Ascending aorta (tissue), 2 donors: ENCODE data around the gene PRKAR1B. TPM values are rescaled to one million over a fixed set of nuclear protein-coding genes. Genes with fewer than 3 reads are reported as not detected.

Experiments
- DNase-seq, 2 donors: peaks; one replicate each; pipeline ENCODE4 v3.0.0-alpha.2; 2019; ENCODE audit warnings: low spot score in 2 of 2
- H3K27ac ChIP-seq, 2 donors: fragments of 200-600 bp; sonication (generic); one replicate each; pipeline ENCODE4 v1.5.1; 2016 to 2017; ENCODE audit warnings: mild to moderate bottlenecking in 1 of 2
- H3K27me3 ChIP-seq: fragments of 200-600 bp; sonication (generic); one replicate; pipeline ENCODE4 v1.5.1; 2017
- H3K36me3 ChIP-seq, 2 donors: fragments of 200-600 bp; sonication (generic); one replicate each; pipeline ENCODE4 v1.5.1; 2016
- H3K4me1 ChIP-seq, 2 donors: fragments of 200-600 bp; sonication (generic); one replicate each; pipeline ENCODE4 v1.5.1; 2016 to 2017; ENCODE audit warnings: mild to moderate bottlenecking in 1 of 2
- H3K4me3 ChIP-seq, 2 donors: fragments of 200-600 bp; sonication (generic); one replicate each; pipeline ENCODE4 v1.5.1; 2016 to 2017; ENCODE audit warnings: mild to moderate bottlenecking in 1 of 2
- H3K9me3 ChIP-seq, 2 donors: fragments of 200-600 bp; sonication (generic); one replicate each; pipeline ENCODE4 v1.5.1; 2016
- intact Hi-C: fragments of 100-400 bp; cut with DNase I; formaldehyde crosslinking; loops from one replicate; pipeline ENCODE4 v1.15.1; 2023
- total RNA-seq: library from RNA; depleted of rRNA; stranded (reverse); fragments of >200 nt; gene quantifications from one replicate; pipeline ENCODE4 v1.1.0, GENCODE V29; 2016
- TF ChIP-seq, protein P1 (sequence below), 3 experiments: fragments of 200-600 bp in 2 of 3; fragments of 450-650 bp in 1 of 3; sonication (generic) in 2 of 3; IDR thresholded peaks; one replicate each; pipeline ENCODE4 v1.5.1; 2016 to 2019; ENCODE audit warnings: antibody characterized with exemption in 3 of 3, mild to moderate bottlenecking in 1 of 3, moderate library complexity in 1 of 3

Gene PRKAR1B
- total RNA-seq, 1 donor from 2014 or later, result 13.0 TPM

DNA sequence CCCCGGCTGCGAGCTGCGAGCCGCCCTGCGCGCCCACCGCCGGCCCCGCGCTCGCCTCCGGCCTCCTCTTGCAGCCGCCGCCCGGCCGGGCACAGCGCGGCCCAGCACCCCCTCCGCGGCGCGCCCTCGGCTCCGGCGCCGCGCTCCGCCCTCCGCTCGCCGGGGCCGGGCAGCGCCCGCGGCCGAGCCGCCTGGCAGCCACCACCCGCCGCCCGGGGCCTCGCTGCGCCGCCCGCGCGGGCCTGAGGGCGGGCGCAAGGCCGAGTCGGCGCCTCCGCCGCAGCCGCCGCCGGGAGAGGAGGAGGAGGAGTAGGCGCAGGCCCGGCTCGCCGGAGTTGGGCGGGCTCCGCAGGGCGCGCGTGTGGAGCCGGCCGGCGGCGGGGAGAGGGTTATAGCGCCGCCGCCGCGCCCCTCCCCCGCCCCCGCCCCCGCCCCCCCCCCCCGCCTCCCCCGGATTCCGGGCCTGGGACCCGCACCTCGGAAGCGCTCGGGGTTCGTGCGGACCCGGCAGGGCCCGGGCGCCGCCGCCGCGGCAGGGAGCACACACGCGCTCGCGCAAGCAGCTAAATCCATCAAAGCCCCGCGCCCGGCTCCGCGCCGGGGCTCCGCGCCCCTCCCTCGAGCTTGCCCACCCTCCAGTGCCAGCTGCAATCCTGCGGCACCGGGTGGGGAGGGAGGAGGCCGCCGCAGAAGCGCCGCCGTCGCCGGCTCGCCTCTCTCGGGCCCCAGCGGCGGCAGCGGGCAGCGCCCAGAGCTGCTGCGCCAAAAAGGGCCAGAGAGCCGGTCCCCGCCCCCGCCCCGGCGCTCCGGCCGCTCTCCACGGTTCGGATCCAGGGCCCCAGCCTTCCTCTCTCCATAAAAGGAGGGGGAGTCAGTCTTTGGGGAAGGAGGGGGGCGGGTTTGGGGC is 207.3 kb downstream of the PRKAR1B start, which contains the start of gene PDGFA:
TSS of gene PDGFA (minus strand) at position 363 of the 907 bp plus-strand sequence. CDS start 845 bp downstream, outside the sequence.
- peaks cover 18 to 39% of the 10 kb centered on the region in 2 donors for H3K4me1 ChIP-seq
- H3K9me3 ChIP-seq, result peaks cover 2 to 5% of the 10 kb centered on the region in 2 donors
- no peak for DNase-seq
- H3K27me3 ChIP-seq, result no peaks in the 10 kb centered on the region
- peak within 1 kb of the TSS; percentile 97 to 98 for H3K27ac ChIP-seq
- H3K4me3 ChIP-seq, result peak within 1 kb of the TSS; percentile 77 to 83
- TF ChIP-seq, protein P1, sequence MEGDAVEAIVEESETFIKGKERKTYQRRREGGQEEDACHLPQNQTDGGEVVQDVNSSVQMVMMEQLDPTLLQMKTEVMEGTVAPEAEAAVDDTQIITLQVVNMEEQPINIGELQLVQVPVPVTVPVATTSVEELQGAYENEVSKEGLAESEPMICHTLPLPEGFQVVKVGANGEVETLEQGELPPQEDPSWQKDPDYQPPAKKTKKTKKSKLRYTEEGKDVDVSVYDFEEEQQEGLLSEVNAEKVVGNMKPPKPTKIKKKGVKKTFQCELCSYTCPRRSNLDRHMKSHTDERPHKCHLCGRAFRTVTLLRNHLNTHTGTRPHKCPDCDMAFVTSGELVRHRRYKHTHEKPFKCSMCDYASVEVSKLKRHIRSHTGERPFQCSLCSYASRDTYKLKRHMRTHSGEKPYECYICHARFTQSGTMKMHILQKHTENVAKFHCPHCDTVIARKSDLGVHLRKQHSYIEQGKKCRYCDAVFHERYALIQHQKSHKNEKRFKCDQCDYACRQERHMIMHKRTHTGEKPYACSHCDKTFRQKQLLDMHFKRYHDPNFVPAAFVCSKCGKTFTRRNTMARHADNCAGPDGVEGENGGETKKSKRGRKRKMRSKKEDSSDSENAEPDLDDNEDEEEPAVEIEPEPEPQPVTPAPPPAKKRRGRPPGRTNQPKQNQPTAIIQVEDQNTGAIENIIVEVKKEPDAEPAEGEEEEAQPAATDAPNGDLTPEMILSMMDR (IDR thresholded peaks at IDR 0.05), result peak in 2 of 3 experiments; percentile 14 to 55
- H3K36me3 ChIP-seq, result peaks cover 0 to 3% of the 10 kb centered on the region in 2 donors
- intact Hi-C loops, result loop anchor here (1.0 to 10.0 kb wide), 4 partner anchors 38 to 287 kb away; no protein-coding TSS in a partner anchor

DNA sequence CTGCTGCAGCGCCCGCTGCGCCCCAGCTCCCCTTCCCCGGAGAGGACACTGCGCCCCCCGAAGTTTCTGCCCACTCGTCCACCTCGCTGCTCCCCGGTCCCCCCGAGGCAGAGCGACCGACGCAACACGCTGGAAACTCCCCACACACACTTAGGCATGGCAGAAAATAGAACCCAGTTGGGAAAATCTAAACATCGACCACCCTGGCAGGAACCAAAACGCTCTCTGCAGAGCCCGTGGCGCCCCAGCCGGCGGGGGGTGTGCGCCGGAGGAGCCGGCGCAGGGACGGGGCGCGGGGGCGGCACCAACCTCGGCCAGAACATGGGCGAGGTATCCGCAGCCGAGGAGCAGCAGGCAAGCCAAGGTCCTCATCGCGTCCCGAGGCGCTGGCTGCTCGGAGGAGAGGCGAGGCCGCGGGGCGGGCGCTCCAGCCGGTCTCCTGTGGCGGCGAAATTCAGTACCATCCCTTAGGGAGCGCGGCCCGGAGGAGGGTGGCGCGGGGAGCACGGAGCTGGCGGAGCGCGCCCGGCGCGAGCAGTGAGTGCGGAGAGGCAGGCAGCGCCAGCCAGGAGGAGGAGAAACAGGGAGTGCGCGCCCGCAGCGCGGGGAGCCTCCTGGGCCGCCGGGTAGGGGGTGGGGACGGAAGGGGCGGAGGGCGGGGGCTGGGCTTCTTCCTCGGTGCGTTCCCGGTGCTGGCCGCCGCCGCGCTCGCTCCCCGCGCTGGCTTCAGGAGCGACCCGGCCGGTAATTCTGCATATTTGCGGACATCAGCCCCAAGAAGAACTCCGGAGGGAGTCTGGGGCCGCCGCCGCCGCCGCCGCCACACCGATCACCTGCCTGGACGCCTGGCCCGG is 208.2 kb downstream of the PRKAR1B start:
- H3K9me3 ChIP-seq, result no peaks in the 10 kb centered on the region
- peaks cover 0 to 3% of the 10 kb centered on the region in 2 donors for H3K36me3 ChIP-seq
- peak overlapping the region; percentile 97 for H3K27ac ChIP-seq
- TF ChIP-seq, protein P1 (IDR thresholded peaks at IDR 0.05), result no peak
- intact Hi-C loops, result loop anchor here (10.0 kb wide), 1 partner anchor 256 kb away; no protein-coding TSS in a partner anchor
- H3K4me3 ChIP-seq, result peak overlapping the region; percentile 77 to 83
- DNase-seq, result peak; percentile 30 to 88
- H3K4me1 ChIP-seq, result peaks cover 21 to 47% of the 10 kb centered on the region in 2 donors
- H3K27me3 ChIP-seq, result no peaks in the 10 kb centered on the region

DNA sequence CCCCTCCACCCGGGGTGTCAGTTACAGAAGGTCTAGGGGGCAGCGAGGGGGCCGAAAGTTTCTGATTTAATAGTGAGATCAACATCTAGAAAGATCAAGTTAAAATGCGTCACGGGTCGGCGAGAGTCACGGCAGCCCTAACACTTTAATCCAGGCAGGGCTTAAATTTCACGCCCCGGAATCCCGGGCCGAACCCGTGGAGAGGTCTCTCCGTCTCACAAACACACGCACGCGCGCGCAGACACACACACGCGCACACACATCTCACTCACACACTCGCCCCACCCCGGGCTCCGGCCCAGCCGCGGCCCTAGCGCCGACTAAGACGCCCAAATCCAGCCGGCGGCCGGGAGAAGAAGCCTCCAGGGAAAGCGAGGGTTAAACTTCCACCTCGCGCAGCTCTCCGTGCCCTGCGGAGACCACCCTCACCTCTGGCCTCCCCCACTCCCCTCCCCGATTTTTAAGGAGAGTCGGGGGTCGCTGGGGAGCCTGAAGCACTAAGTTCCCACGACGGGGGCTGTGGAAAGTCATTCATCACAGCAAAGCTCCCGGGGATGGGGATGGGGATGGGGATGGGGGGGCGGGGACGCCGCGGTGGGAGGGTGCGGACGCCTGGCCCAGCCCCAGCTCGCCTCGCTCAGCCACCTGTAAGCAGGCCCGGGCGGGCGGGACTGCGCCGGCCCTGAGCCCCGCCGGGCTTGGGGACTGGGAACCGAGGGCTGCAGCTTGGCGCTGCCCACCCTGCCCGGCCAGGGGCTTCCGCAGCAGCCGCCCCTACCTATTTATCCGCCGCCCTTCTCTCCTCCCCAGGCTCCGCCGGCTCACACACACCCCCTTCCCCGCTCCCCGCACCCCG is 209.1 kb downstream of the PRKAR1B start:
- Histone ChIP-seq H3K4me1 (peaks cover 23 to 53% of the 10 kb centered on the region in 2 donors), H3K9me3 (no peaks in the 10 kb centered on the region), H3K36me3 (peaks cover 0 to 4% of the 10 kb centered on the region in 2 donors), H3K4me3 (peak overlapping the region; percentile 77 to 83), H3K27ac (peak overlapping the region; percentile 97), H3K27me3 (no peaks in the 10 kb centered on the region)
- TF ChIP-seq, protein P1 (IDR thresholded peaks at IDR 0.05), result no peak
- intact Hi-C loops, result loop anchor here (10.0 kb wide), 1 partner anchor 257 kb away; no protein-coding TSS in a partner anchor
- DNase-seq, result peak in 1 of 2 donors; percentile 85

DNA sequence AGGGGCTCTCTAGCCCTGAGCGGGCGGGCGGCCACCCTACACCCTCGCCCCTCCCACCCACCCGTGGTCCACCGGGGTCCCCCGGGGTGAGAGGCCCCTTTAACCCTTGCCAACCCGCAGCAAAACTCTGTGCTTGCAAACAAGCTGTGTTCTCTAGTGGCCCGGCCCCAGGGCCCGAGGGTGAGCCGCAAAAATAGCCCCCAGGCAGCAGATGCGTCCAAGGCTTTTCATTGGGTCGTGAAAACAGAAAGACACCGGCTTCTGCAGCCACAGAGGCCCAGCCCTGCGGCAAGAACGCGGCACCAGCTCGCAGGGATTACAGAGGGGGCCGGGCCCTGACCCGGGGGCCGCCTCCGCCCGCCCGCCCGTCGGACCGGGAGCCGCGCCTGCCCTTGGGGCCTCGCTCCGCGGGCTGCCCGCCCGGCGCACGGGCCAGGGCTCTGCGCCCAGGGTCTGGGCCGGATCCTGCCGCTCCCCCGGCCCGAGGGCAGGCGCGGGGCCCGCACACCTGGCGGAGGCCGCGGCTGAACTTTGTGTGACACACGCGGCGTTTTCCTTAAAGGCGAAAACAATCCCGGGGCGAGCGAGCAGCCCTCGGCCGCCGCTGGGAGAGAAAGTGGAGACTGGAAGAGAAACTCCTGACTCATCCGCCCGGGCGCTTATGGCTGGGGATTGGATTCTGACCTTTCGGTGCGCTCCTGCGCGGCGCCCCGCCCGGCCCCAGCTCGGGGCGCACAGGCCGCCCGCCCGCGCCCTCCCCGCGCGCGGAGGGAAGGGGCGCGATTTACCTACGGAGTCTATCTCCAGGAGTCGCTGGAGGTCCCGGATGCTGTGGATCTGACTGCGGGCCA is 210.2 kb downstream of the PRKAR1B start:
- H3K4me3 ChIP-seq, result peak overlapping the region; percentile 77 to 83
- TF ChIP-seq, protein P1 (IDR thresholded peaks at IDR 0.05), result no peak
- H3K4me1 ChIP-seq, result peaks cover 26 to 59% of the 10 kb centered on the region in 2 donors
- no peaks in the 10 kb centered on the region for H3K9me3 ChIP-seq
- peak in 1 of 2 donors; percentile 81 for DNase-seq
- H3K36me3 ChIP-seq, result peaks cover 4 to 15% of the 10 kb centered on the region in 2 donors
- H3K27me3 ChIP-seq, result no peaks in the 10 kb centered on the region
- intact Hi-C loops, result loop anchor here (10.0 kb wide), 1 partner anchor 258 kb away; no protein-coding TSS in a partner anchor
- peak overlapping the region; percentile 97 for H3K27ac ChIP-seq
